Lower lobe of right lung (tissue), 2 donors: ENCODE data around the gene COL4A2. TPM values are rescaled to one million over a fixed set of nuclear protein-coding genes. Genes with fewer than 3 reads are reported as not detected.

Source experiments
- ATAC-seq, 2 donors: fragments of 200-7000 bp; cut with Tn5 transposase; one replicate each; pipeline ENCODE4 v1.9.1; 2020 to 2022; ENCODE audit warnings: mild to moderate bottlenecking in 2 of 2, moderate library complexity in 2 of 2
- DNase-seq: peaks from one replicate; pipeline ENCODE4 v3.0.0-alpha.2; 2020
- H3K27ac ChIP-seq: fragments of 200-600 bp; one replicate; pipeline ENCODE4 v1.8.0; 2022
- H3K27me3 ChIP-seq: fragments of 200-600 bp; one replicate; pipeline ENCODE4 v1.8.0; 2022; ENCODE audit warnings: low read depth
- H3K36me3 ChIP-seq: fragments of 200-600 bp; one replicate; pipeline ENCODE4 v1.8.0; 2022; ENCODE audit warnings: mild to moderate bottlenecking
- H3K4me1 ChIP-seq: fragments of 200-600 bp; one replicate; pipeline ENCODE4 v1.8.0; 2022
- H3K4me3 ChIP-seq: fragments of 200-600 bp; one replicate; pipeline ENCODE4 v1.8.0; 2022; ENCODE audit warnings: mild to moderate bottlenecking
- H3K9me3 ChIP-seq: fragments of 200-600 bp; one replicate; pipeline ENCODE4 v1.8.0; 2022
- intact Hi-C: fragments of 100-400 bp; cut with DNase I; formaldehyde crosslinking; loops from one replicate; pipeline ENCODE4 v1.11.0; 2022
- total RNA-seq: library from RNA; stranded (reverse); fragmentation: NEBNext Ultra II Directional; extraction: Animal tissue kit (Norgen Biotek cat#: 25700); gene quantifications from one replicate; pipeline ENCODE4 v1.2.1, GENCODE V29; 2021
- TF ChIP-seq, protein P1 (sequence below): fragments of 200-600 bp; IDR thresholded peaks from one replicate; pipeline ENCODE4 v1.8.0; 2022; ENCODE audit warnings: antibody characterized with exemption, mild to moderate bottlenecking
- donor health status: DM: no; HTN: yes; CAD: no; lungs with severe emphysema.

The COL4A2 gene
- total RNA-seq, 1 donor from 2014 or later, result 185 TPM

GRCh38 chr13:110268576-110269185 lies 38.4 kb upstream of the COL4A2 start:
- TF ChIP-seq, protein P1, sequence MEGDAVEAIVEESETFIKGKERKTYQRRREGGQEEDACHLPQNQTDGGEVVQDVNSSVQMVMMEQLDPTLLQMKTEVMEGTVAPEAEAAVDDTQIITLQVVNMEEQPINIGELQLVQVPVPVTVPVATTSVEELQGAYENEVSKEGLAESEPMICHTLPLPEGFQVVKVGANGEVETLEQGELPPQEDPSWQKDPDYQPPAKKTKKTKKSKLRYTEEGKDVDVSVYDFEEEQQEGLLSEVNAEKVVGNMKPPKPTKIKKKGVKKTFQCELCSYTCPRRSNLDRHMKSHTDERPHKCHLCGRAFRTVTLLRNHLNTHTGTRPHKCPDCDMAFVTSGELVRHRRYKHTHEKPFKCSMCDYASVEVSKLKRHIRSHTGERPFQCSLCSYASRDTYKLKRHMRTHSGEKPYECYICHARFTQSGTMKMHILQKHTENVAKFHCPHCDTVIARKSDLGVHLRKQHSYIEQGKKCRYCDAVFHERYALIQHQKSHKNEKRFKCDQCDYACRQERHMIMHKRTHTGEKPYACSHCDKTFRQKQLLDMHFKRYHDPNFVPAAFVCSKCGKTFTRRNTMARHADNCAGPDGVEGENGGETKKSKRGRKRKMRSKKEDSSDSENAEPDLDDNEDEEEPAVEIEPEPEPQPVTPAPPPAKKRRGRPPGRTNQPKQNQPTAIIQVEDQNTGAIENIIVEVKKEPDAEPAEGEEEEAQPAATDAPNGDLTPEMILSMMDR, result no peak
- Histone ChIP-seq H3K27me3 (no peaks in the 10 kb centered on the region), H3K27ac (no peak overlapping the region), H3K9me3 (no peaks in the 10 kb centered on the region), H3K36me3 (peaks cover 6% of the 10 kb centered on the region), H3K4me1 (peaks cover 30% of the 10 kb centered on the region), H3K4me3 (no peak overlapping the region)
- ATAC-seq, result no peak
- no peak for DNase-seq
- intact Hi-C loops, result no loop called here

DNA sequence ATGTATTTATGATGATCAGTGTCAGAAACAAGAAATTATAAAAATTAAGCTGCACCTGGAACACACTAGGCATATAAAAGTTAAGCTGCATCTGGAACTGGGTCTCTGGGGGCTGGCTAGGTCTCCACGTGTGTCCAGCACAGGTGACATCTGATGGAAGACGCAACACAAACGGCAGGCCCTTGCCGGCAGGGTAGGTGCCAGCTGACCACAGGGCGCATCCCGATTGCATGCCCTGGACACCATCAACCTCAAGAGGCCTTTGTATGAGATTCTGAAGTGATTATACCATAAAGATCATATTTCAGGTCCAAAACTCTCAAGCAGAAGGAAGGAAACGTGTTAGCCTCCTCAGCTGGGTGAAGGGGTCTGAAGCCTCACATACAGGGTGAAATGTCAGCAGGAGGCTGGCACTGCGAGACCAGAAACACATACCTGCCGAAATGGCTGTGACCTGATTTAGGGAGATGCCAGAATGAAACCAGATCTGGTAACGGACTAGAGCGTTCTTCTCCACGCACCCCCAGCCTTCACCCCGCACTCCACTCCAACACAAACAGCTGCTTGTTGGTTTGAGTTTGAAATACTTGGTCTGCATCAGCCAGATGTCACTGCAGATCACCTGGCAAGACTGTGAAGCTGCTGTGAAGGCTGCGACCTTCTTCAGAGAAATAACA lies 37.4 kb upstream of the COL4A2 start:
- intact Hi-C loops, result no loop called here
- H3K9me3 ChIP-seq, result no peaks in the 10 kb centered on the region
- H3K27me3 ChIP-seq, result no peaks in the 10 kb centered on the region
- H3K27ac ChIP-seq, result no peak overlapping the region
- H3K4me1 ChIP-seq, result peaks cover 32% of the 10 kb centered on the region
- no peak overlapping the region for H3K4me3 ChIP-seq
- DNase-seq (no peak), ATAC-seq (no peak)
- H3K36me3 ChIP-seq, result peaks cover 6% of the 10 kb centered on the region
- TF ChIP-seq, protein P1, result no peak

DNA sequence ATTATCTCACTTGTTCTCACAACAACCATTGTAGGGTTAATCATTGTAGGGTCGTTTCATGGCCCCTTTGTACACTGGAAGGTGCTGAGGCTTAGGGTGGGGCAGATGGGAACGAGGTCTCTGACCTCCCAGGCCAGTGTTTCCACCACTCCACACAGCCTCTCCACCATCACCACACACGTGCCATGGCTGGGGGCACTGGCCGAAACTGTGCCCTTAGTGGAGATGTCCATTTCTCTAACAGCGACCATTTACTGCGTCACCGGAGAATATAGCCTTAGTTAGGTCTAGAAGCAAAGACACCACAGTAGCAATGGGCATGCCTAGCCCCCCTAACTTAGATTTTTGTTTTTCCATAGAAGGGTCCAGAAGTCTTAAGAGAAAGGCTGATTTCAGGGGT lies 36.6 kb upstream of the COL4A2 start:
- H3K27me3 ChIP-seq, result no peaks in the 10 kb centered on the region
- H3K27ac ChIP-seq, result no peak overlapping the region
- intact Hi-C loops, result no loop called here
- no peaks in the 10 kb centered on the region for H3K9me3 ChIP-seq
- no peak for ATAC-seq
- H3K4me3 ChIP-seq, result no peak overlapping the region
- TF ChIP-seq, protein P1, result no peak
- H3K4me1 ChIP-seq, result peaks cover 31% of the 10 kb centered on the region
- DNase-seq, result no peak
- H3K36me3 ChIP-seq, result peaks cover 6% of the 10 kb centered on the region

- no peaks in the 10 kb centered on the region for H3K27me3 ChIP-seq
- intact Hi-C loops, result no loop called here
- no peak for DNase-seq
- H3K27ac ChIP-seq, result no peak overlapping the region
- TF ChIP-seq, protein P1, result no peak
- H3K9me3 ChIP-seq, result no peaks in the 10 kb centered on the region
- H3K36me3 ChIP-seq, result peaks cover 6% of the 10 kb centered on the region
- H3K4me1 ChIP-seq, result peaks cover 25% of the 10 kb centered on the region
- no peak for ATAC-seq
- no peak overlapping the region for H3K4me3 ChIP-seq
These were observed 35.8 kb upstream of the COL4A2 start for GRCh38 chr13:110271313-110271712.

DNA sequence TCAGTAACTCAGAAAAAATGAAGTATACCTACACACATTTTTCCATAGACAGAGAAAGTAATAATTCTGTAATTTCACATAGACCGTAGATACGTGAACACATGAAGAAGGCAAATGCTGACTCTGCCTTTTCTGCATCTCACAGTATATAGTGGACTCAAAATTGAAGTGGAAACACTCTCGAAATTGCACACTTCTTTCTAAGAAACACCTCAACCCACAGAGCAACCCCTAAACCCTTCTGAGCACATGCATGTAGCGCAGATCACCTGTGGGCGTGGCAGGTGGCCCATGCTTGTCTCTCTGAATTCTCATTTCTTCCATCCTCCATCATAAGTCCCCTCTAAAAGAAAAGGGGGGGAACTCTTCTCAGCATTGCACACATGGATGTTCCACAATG lies 34.9 kb upstream of the COL4A2 start:
- intact Hi-C loops, result no loop called here
- no peak for DNase-seq
- Histone ChIP-seq H3K4me1 (peaks cover 25% of the 10 kb centered on the region), H3K27ac (no peak overlapping the region), H3K9me3 (no peaks in the 10 kb centered on the region), H3K36me3 (peaks cover 6% of the 10 kb centered on the region), H3K4me3 (no peak overlapping the region), H3K27me3 (no peaks in the 10 kb centered on the region)
- TF ChIP-seq, protein P1, result no peak
- no peak for ATAC-seq
